IMR-90 (cell line): Measurements from ENCODE around the gene DCP2. TPM values are rescaled to one million over a fixed set of nuclear protein-coding genes. Genes with fewer than 3 reads are reported as not detected.

Experiments used
- ATAC-seq: fragments of 200-7000 bp; cut with Tn5 transposase; 2 replicates; pipeline ENCODE4 v1.9.1; 2020; ENCODE audit warnings: low read depth, mild to moderate bottlenecking, moderate library complexity
- BruUV-seq: library from RNA; stranded (reverse); fragments of 400-500 nt; replicated peaks from 2 replicates; lab custom pipeline; 2021; lab: Mats Ljungman, UMichigan
- CTCF ChIA-PET: fragments of 300-600 bp; formaldehyde crosslinking; extraction: SDS; loops from one replicate; lab custom pipeline; 2021; ENCODE audit warnings: antibody characterized with exemption; lab: Yijun Ruan, JAX
- POLR2A ChIA-PET: fragments of 300-600 bp; sonication (Branson Sonifier 250); formaldehyde crosslinking; loops from one replicate; lab custom pipeline; 2022; ENCODE audit warnings: antibody characterized with exemption; ENCODE audit not compliant: unreplicated experiment; lab: Charles Lee
- DNase-seq: peaks from one replicate; pipeline ENCODE4 v3.0.0; 2013
- H2AFZ ChIP-seq: replicated peaks from 2 replicates; pipeline ENCODE3; 2013; ENCODE audit warnings: low read length, mild to moderate bottlenecking; ENCODE audit not compliant: poor library complexity
- H2AK5ac ChIP-seq: 2 replicates; pipeline ENCODE4 v1.6.1; 2013; ENCODE audit warnings: low read depth, low read length, inconsistent platforms
- H2AK9ac ChIP-seq: replicated peaks from 2 replicates; pipeline ENCODE3; 2013; ENCODE audit warnings: mild to moderate bottlenecking, low read depth, low read length, moderate library complexity; ENCODE audit not compliant: poor library complexity
- H2BK120ac ChIP-seq: 2 replicates; pipeline ENCODE4 v1.6.1; 2013; ENCODE audit warnings: low read depth, low read length, inconsistent platforms
- H2BK15ac ChIP-seq: 3 replicates; pipeline ENCODE4 v1.6.1; 2013; ENCODE audit warnings: low read depth, low read length, inconsistent platforms
- H2BK20ac ChIP-seq: 2 replicates; pipeline ENCODE4 v1.6.1; 2013; ENCODE audit warnings: low read depth, mild to moderate bottlenecking, inconsistent platforms, low read length, moderate library complexity
- H2BK5ac ChIP-seq: 2 replicates; pipeline ENCODE4 v1.6.1; 2013; ENCODE audit warnings: mild to moderate bottlenecking, low read depth, low read length, inconsistent platforms; ENCODE audit not compliant: poor library complexity, severe bottlenecking
- H3K14ac ChIP-seq: replicated peaks from 2 replicates; pipeline ENCODE4 v1.6.1; 2013; ENCODE audit warnings: low read depth, low read length, inconsistent platforms
- H3K18ac ChIP-seq: 2 replicates; pipeline ENCODE4 v1.6.1; 2013; ENCODE audit warnings: low read depth, low read length, control low read depth
- H3K23ac ChIP-seq: 2 replicates; pipeline ENCODE4 v1.6.1; 2013; ENCODE audit warnings: low read depth, low read length, inconsistent platforms
- H3K27ac ChIP-seq: 2 replicates; pipeline ENCODE4 v1.5.1; 2013; ENCODE audit warnings: mild to moderate bottlenecking, control low read depth, low read length; ENCODE audit not compliant: insufficient read depth
- H3K27me3 ChIP-seq: 2 replicates; pipeline ENCODE4 v1.6.1; 2013; ENCODE audit warnings: low read length; ENCODE audit not compliant: control insufficient read depth, insufficient read depth
- H3K36me3 ChIP-seq: 2 replicates; pipeline ENCODE4 v1.6.1; 2013; ENCODE audit warnings: low read length, mixed read lengths; ENCODE audit not compliant: control insufficient read depth, insufficient read depth
- H3K4ac ChIP-seq: 2 replicates; pipeline ENCODE4 v1.6.1; 2013; ENCODE audit warnings: low read depth, low read length, inconsistent platforms
- H3K4me1 ChIP-seq: 2 replicates; pipeline ENCODE4 v1.6.1; 2013; ENCODE audit warnings: low read length, mixed read lengths; ENCODE audit not compliant: control insufficient read depth, insufficient read depth
- H3K4me2 ChIP-seq: 2 replicates; pipeline ENCODE4 v1.6.1; 2013; ENCODE audit warnings: low read depth, mild to moderate bottlenecking, control low read depth, low read length, moderate library complexity
- H3K4me3 ChIP-seq: 2 replicates; pipeline ENCODE4 v1.5.1; 2013; ENCODE audit warnings: low read depth, mild to moderate bottlenecking, control low read depth, low read length, moderate library complexity; ENCODE audit not compliant: insufficient read depth
- H3K56ac ChIP-seq: 2 replicates; pipeline ENCODE4 v1.6.1; 2013; ENCODE audit warnings: low read length, inconsistent platforms; ENCODE audit not compliant: insufficient read depth; ENCODE audit errors: extremely low read depth
- H3K79me1 ChIP-seq, 2 experiments: 2 replicates each; pipeline ENCODE4 v1.6.1; 2013; ENCODE audit warnings: low read length in 2 of 2, inconsistent platforms in 1 of 2, low read depth in 1 of 2
- H3K9ac ChIP-seq: 2 replicates; pipeline ENCODE4 v1.6.1; 2013; ENCODE audit warnings: low read depth, low read length, control low read depth
- H3K9me1 ChIP-seq: 2 replicates; pipeline ENCODE4 v1.6.1; 2013; ENCODE audit warnings: low read length, inconsistent platforms; ENCODE audit not compliant: insufficient read depth
- H3K9me3 ChIP-seq: 2 replicates; pipeline ENCODE4 v1.6.1; 2013; ENCODE audit warnings: low read length; ENCODE audit not compliant: control insufficient read depth, insufficient read depth
- H4K20me1 ChIP-seq: 2 replicates; pipeline ENCODE4 v1.6.1; 2013; ENCODE audit warnings: low read length, inconsistent platforms; ENCODE audit not compliant: insufficient read depth
- H4K5ac ChIP-seq: 2 replicates; pipeline ENCODE4 v1.6.1; 2013; ENCODE audit warnings: mild to moderate bottlenecking, low read depth, low read length, control low read depth
- H4K8ac ChIP-seq, 2 experiments: 2 replicates each; pipeline ENCODE4 v1.6.1; 2013; ENCODE audit warnings: low read depth in 2 of 2, low read length in 2 of 2, control low read depth in 1 of 2, inconsistent platforms in 1 of 2
- H4K91ac ChIP-seq: 2 replicates; pipeline ENCODE4 v1.6.1; 2013; ENCODE audit warnings: low read depth, low read length, inconsistent platforms; ENCODE audit not compliant: insufficient read depth
- FOS ChIP-seq: fragments of 150-350 bp; IDR thresholded peaks from 2 replicates; pipeline ENCODE4 v1.6.1; 2016; ENCODE audit warnings: low read depth, low read length
- MAFK ChIP-seq: IDR thresholded peaks from 2 replicates; pipeline ENCODE4 v1.6.1; 2012; ENCODE audit warnings: low read depth, low read length, improper control_type of control experiment
- MXI1 ChIP-seq: IDR thresholded peaks from 2 replicates; pipeline ENCODE4 v1.6.1; 2012; ENCODE audit warnings: low read depth, mild to moderate bottlenecking, low read length, moderate library complexity, borderline replicate concordance
- RAD21 ChIP-seq: IDR thresholded peaks from 2 replicates; pipeline ENCODE4 v1.6.1; 2012; ENCODE audit warnings: low read length, improper control_type of control experiment
- WGBS, 2 experiments: methylation state at CpG; one replicate each; pipeline versions ENCODE4 v1.1.5 to v1.1.7; 2013; ENCODE audit warnings: missing lambda C conversion rate in 2 of 2; ENCODE audit not compliant: insufficient read length in 1 of 2; ENCODE audit errors: extremely low coverage in 2 of 2; 5-methylcytosine and 5-hydroxymethylcytosine counted together
- dilution Hi-C: fragments of 300-500 bp; cut with HindIII; formaldehyde crosslinking; loops from one replicate; pipeline ENCODE4 v1.14.3; 2018; ENCODE audit warnings: low sequenced_read_pairs; ENCODE audit not compliant: unreplicated experiment
- in situ Hi-C: fragments of 300-500 bp; cut with MboI; formaldehyde crosslinking; loops from 3 replicates; pipeline ENCODE4 v1.14.3; 2019; ENCODE audit warnings: low sequenced_read_pairs, inconsistent platforms, mixed read lengths
- intact Hi-C: fragments of 100-400 bp; cut with micrococcal nuclease; formaldehyde crosslinking; loops from 2 replicates; pipeline ENCODE4 v1.10.0; 2022
- polyA plus RNA-seq, 3 experiments: library from polyadenylated mRNA; depleted of rRNA; stranded (reverse); fragments of >200 nt; gene quantifications; 2 replicates each; pipeline ENCODE4 v1.2.3, GENCODE V29; 2012; ENCODE audit warnings: low replicate concordance in 1 of 3
- total RNA-seq: library from RNA; depleted of rRNA; stranded (reverse); fragments of >200 nt; gene quantifications from 2 replicates; pipeline ENCODE4 v1.2.3, GENCODE V29; 2012
- TF ChIP-seq, protein P1 (sequence below): fragments of 150-350 bp; IDR thresholded peaks from 2 replicates; pipeline ENCODE4 v1.6.1; 2017; ENCODE audit warnings: mild to moderate bottlenecking, antibody characterized with exemption, low read length, low read depth

The DCP2 gene
- total and polyA plus RNA-seq, 2 of the 4 experiments (the other 2 are of a cell fraction), result 6.9 to 18.6 TPM

DNA sequence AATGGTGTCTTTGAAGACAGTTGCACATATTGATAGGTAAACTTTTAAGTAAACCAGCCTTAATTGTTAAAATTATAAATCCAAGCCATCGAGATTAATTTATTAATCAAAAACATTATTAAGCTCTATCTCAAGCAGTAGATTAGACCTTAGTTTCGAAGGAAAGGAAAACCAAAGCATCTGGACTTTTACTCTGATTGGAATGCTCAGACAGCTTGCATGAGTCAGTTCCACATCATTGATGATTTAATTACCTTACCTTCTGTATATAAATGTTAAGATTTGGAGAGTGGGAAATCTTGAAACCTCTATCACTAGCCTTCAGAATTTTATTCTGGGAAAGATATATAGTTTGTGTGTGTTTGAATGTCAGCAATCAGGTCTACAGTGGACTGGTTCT, 23.9 kb downstream of the DCP2 start:
- Histone ChIP-seq H2BK20ac (no peak overlapping the region), H3K23ac (no peak overlapping the region), H2AK5ac (no peak overlapping the region), H3K27me3 (no peaks in the 10 kb centered on the region), H3K9me3 (no peaks in the 10 kb centered on the region), H2AK9ac (no peak overlapping the region), H4K8ac (no peak overlapping the region), H2BK5ac (no peak overlapping the region), H2BK120ac (no peak overlapping the region), H3K9ac (no peak overlapping the region), H4K5ac (no peak overlapping the region), H3K9me1 (no peaks in the 10 kb centered on the region), H3K36me3 (peaks cover 22% of the 10 kb centered on the region), H3K4me3 (no peak overlapping the region), H3K18ac (no peak overlapping the region), H3K79me1 (peaks cover 20 to 58% of the 10 kb centered on the region in 2 experiments), H2BK15ac (no peak overlapping the region), H3K27ac (no peak overlapping the region), H3K14ac (no peak overlapping the region), H3K4ac (no peak overlapping the region), H3K4me2 (no peak overlapping the region), H4K91ac (no peak overlapping the region), H3K56ac (no peak overlapping the region), H3K4me1 (peaks cover 11% of the 10 kb centered on the region; the same call in 1 of the 2 replicates), H4K20me1 (no peaks in the 10 kb centered on the region; the same call in 1 of the 2 replicates), H2AFZ (no peak overlapping the region)
- peak; percentile 73 for DNase-seq
- POLR2A ChIA-PET, result no interaction called here
- CTCF ChIA-PET, result interaction anchor here (1.0 to 1.1 kb wide), 2 partner anchors 19 to 336 kb away, joined by 3 read pairs; no protein-coding TSS in a partner anchor
- BruUV-seq, result no TSS peak
- in situ Hi-C loops, result no loop called here
- intact Hi-C loops, result no loop called here
- dilution Hi-C loops, result no loop called here
- TF ChIP-seq RAD21 (no peak), MAFK (no peak), MXI1 (no peak), FOS (no peak; the same call in 1 of the 2 replicates)
- TF ChIP-seq, protein P1, sequence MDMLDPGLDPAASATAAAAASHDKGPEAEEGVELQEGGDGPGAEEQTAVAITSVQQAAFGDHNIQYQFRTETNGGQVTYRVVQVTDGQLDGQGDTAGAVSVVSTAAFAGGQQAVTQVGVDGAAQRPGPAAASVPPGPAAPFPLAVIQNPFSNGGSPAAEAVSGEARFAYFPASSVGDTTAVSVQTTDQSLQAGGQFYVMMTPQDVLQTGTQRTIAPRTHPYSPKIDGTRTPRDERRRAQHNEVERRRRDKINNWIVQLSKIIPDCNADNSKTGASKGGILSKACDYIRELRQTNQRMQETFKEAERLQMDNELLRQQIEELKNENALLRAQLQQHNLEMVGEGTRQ, result no peak
- ATAC-seq, result no peak
- no CpG with 5 or more reads among the region's 2 CpGs for WGBS, 2 experiments
